GM19035 (cell line): ENCODE measurements around the gene NES.

Experiments used
- ATAC-seq: cut with Tn5 transposase; IDR thresholded peaks from one replicate; pipeline ENCODE4 v1.9.1; 2021; ENCODE audit not compliant: unreplicated experiment

NES gene

GRCh38 chr1:156676820-156677615 lies at the start of gene NES:
Gene NES, minus strand, starts transcription at chr1:156677407. Its CDS starts 143 bp downstream, at chr1:156677264.
- no peak for ATAC-seq

- ATAC-seq, result no peak
Observed at GRCh38 chr1:156726549-156727226, 49.5 kb upstream of the NES start.

- peak; percentile 32 for ATAC-seq
Observed at GRCh38 chr1:156725683-156726280, 48.6 kb upstream of the NES start.

- ATAC-seq, result no peak
Observed at GRCh38 chr1:156721535-156721934, 44.3 kb upstream of the NES start.

- ATAC-seq, result no peak
Observed at GRCh38 chr1:156721131-156721530, 43.9 kb upstream of the NES start.

- no peak for ATAC-seq
Observed at GRCh38 chr1:156717351-156717750, 40.1 kb upstream of the NES start.

GRCh38 chr1:156714830-156715229 lies 37.6 kb upstream of the NES start:
- ATAC-seq, result no peak

GRCh38 chr1:156712626-156713025 lies 35.4 kb upstream of the NES start:
- no peak for ATAC-seq

GRCh38 chr1:156711011-156711817 lies 34.0 kb upstream of the NES start:
- no peak for ATAC-seq

GRCh38 chr1:156709757-156710489 lies 32.7 kb upstream of the NES start:
- ATAC-seq, result no peak

GRCh38 chr1:156709031-156709430 lies 31.8 kb upstream of the NES start:
- no peak for ATAC-seq

- ATAC-seq, result no peak
Observed at GRCh38 chr1:156708218-156708661, 31.0 kb upstream of the NES start.

GRCh38 chr1:156707417-156708217 lies 30.4 kb upstream of the NES start:
- ATAC-seq, result no peak

GRCh38 chr1:156706657-156707416 lies 29.6 kb upstream of the NES start:
- no peak for ATAC-seq

GRCh38 chr1:156705918-156706656 lies 28.9 kb upstream of the NES start:
- no peak for ATAC-seq

GRCh38 chr1:156705321-156705917 lies 28.2 kb upstream of the NES start, which contains the start of gene CRABP2:
Gene CRABP2, minus strand, starts transcription at chr1:156705583. Its CDS starts 137 bp downstream, at chr1:156705446.
- no peak for ATAC-seq

GRCh38 chr1:156704930-156705320 lies 27.7 kb upstream of the NES start:
- ATAC-seq, result no peak
